Mesendoderm (in vitro differentiated cells): ENCODE data around the gene ECPAS. TPM values are rescaled to one million over a fixed set of nuclear protein-coding genes. Genes with fewer than 3 reads are reported as not detected.

ENCODE experiments used
- DNase-seq: peaks from one replicate; pipeline ENCODE4 v3.0.0; 2013
- H2AK5ac ChIP-seq: 2 replicates; pipeline ENCODE4 v1.6.1; 2013; ENCODE audit warnings: low read length, inconsistent platforms
- H2BK120ac ChIP-seq: 2 replicates; pipeline ENCODE4 v1.6.1; 2013; ENCODE audit warnings: low read depth, mild to moderate bottlenecking, low read length, moderate library complexity, mixed read lengths
- H2BK15ac ChIP-seq: replicated peaks from 2 replicates; pipeline ENCODE4 v1.6.1; 2013; ENCODE audit warnings: low read depth, mild to moderate bottlenecking, moderate library complexity
- H2BK5ac ChIP-seq: 2 replicates; pipeline ENCODE4 v1.6.1; 2013; ENCODE audit warnings: low read length, inconsistent platforms
- H3K18ac ChIP-seq: 2 replicates; pipeline ENCODE4 v1.6.1; 2013; ENCODE audit warnings: mild to moderate bottlenecking, low read length, mixed read lengths
- H3K23ac ChIP-seq: one replicate; pipeline ENCODE4 v1.6.1; 2013; ENCODE audit warnings: low read length
- H3K27ac ChIP-seq: 2 replicates; pipeline ENCODE4 v1.5.1; 2013; ENCODE audit warnings: low read depth, mild to moderate bottlenecking, inconsistent platforms, low read length, moderate library complexity
- H3K27me3 ChIP-seq: 2 replicates; pipeline ENCODE4 v1.6.1; 2013; ENCODE audit warnings: low read length, control low read depth, mild to moderate bottlenecking, inconsistent platforms; ENCODE audit not compliant: insufficient read depth, poor library complexity
- H3K36me3 ChIP-seq: 2 replicates; pipeline ENCODE4 v1.6.1; 2013; ENCODE audit warnings: low read length, inconsistent platforms; ENCODE audit not compliant: control insufficient read depth, insufficient read depth
- H3K4ac ChIP-seq: one replicate; pipeline ENCODE4 v1.6.1; 2013; ENCODE audit warnings: low read depth, mild to moderate bottlenecking, low read length, moderate library complexity
- H3K4me1 ChIP-seq: 2 replicates; pipeline ENCODE4 v1.6.1; 2013; ENCODE audit warnings: low read depth, low read length, inconsistent platforms; ENCODE audit not compliant: control insufficient read depth
- H3K4me2 ChIP-seq: 2 replicates; pipeline ENCODE4 v1.6.1; 2013; ENCODE audit warnings: low read length
- H3K4me3 ChIP-seq: 2 replicates; pipeline ENCODE4 v1.5.1; 2013; ENCODE audit warnings: mild to moderate bottlenecking, low read length
- H3K56ac ChIP-seq: one replicate; pipeline ENCODE4 v1.6.1; 2013; ENCODE audit warnings: low read length
- H3K79me1 ChIP-seq: 2 replicates; pipeline ENCODE4 v1.6.1; 2013; ENCODE audit warnings: low read length, inconsistent platforms
- H3K79me2 ChIP-seq: 2 replicates; pipeline ENCODE4 v1.6.1; 2013; ENCODE audit warnings: mild to moderate bottlenecking, low read length; ENCODE audit not compliant: control insufficient read depth, insufficient read depth
- H3K9ac ChIP-seq: 2 replicates; pipeline ENCODE4 v1.6.1; 2013; ENCODE audit warnings: low read length, inconsistent platforms
- H4K5ac ChIP-seq: one replicate; pipeline ENCODE4 v1.6.1; 2013; ENCODE audit warnings: low read length
- H4K8ac ChIP-seq: one replicate; pipeline ENCODE4 v1.6.1; 2013; ENCODE audit warnings: low read depth, mild to moderate bottlenecking, control low read depth, low read length, moderate library complexity
- WGBS: extraction: QIAGEN DNeasy Blood & Tissue Kit; methylation state at CpG from one replicate; pipeline ENCODE4 v1.1.7; 2013; ENCODE audit warnings: low lambda C conversion rate, missing lambda C conversion rate; ENCODE audit not compliant: insufficient coverage; ENCODE audit errors: extremely low coverage; 5-methylcytosine and 5-hydroxymethylcytosine counted together
- small RNA-seq: library from polyadenylated mRNA; stranded (forward); fragments of <200 nt; extraction: miRNeasy Mini kit (QIAGEN cat#:217004); gene quantifications from one replicate; pipeline ENCODE3, GENCODE V24; 2013; ENCODE audit not compliant: insufficient read depth

Gene ECPAS

GRCh38 chr9:111330124-111330523 is 154.1 kb downstream of the ECPAS start, which contains the start of gene OR2K2:
TSS of gene OR2K2 (minus strand) at chr9:111330224. CDS start at chr9:111328433, 1,791 bp downstream.
- Histone ChIP-seq H3K4me3 (no peak within 1 kb of the TSS), H3K18ac (no peak within 1 kb of the TSS), H3K27me3 (no peaks in the 10 kb centered on the region), H3K79me2 (no peaks in the 10 kb centered on the region), H2AK5ac (no peak within 1 kb of the TSS), H2BK15ac (no peak within 1 kb of the TSS), H3K4me2 (no peak within 1 kb of the TSS), H3K79me1 (no peaks in the 10 kb centered on the region), H2BK120ac (no peak within 1 kb of the TSS), H4K5ac (no peak within 1 kb of the TSS), H2BK5ac (no peak within 1 kb of the TSS), H3K23ac (no peak within 1 kb of the TSS), H3K4ac (no peak within 1 kb of the TSS), H3K4me1 (no peaks in the 10 kb centered on the region), H3K36me3 (no peaks in the 10 kb centered on the region), H3K27ac (no peak within 1 kb of the TSS), H3K56ac (no peak within 1 kb of the TSS), H4K8ac (no peak within 1 kb of the TSS), H3K9ac (no peak within 1 kb of the TSS)
- DNase-seq = no peak
- WGBS = 100% methylated on average over 1 of the region's 4 CpGs

- Histone ChIP-seq H3K4me2 (no peak overlapping the region), H3K4me3 (no peak overlapping the region), H3K79me2 (no peaks in the 10 kb centered on the region), H4K8ac (no peak overlapping the region), H3K23ac (no peak overlapping the region), H2BK120ac (no peak overlapping the region), H3K36me3 (no peaks in the 10 kb centered on the region), H3K79me1 (no peaks in the 10 kb centered on the region), H3K18ac (no peak overlapping the region), H3K4me1 (no peaks in the 10 kb centered on the region), H2AK5ac (no peak overlapping the region), H3K9ac (no peak overlapping the region), H2BK15ac (no peak overlapping the region), H4K5ac (no peak overlapping the region), H2BK5ac (no peak overlapping the region), H3K56ac (no peak overlapping the region), H3K4ac (no peak overlapping the region), H3K27me3 (no peaks in the 10 kb centered on the region), H3K27ac (no peak overlapping the region)
- no CpG with 5 or more reads among the region's 3 CpGs for WGBS
- no peak for DNase-seq
These were observed 163.6 kb downstream of the ECPAS start for GRCh38 chr9:111320631-111321030.

- WGBS = no CpG with 5 or more reads among the region's 3 CpGs
- no peak for DNase-seq
- Histone ChIP-seq H3K4me3 (no peak overlapping the region), H2BK15ac (no peak overlapping the region), H2BK120ac (no peak overlapping the region), H4K5ac (no peak overlapping the region), H2BK5ac (no peak overlapping the region), H3K27me3 (no peaks in the 10 kb centered on the region), H3K27ac (no peak overlapping the region), H2AK5ac (no peak overlapping the region), H3K4ac (no peak overlapping the region), H3K4me2 (no peak overlapping the region), H3K23ac (no peak overlapping the region), H3K56ac (no peak overlapping the region), H3K79me1 (no peaks in the 10 kb centered on the region), H3K9ac (no peak overlapping the region), H3K79me2 (no peaks in the 10 kb centered on the region), H3K4me1 (no peaks in the 10 kb centered on the region), H3K18ac (no peak overlapping the region), H4K8ac (no peak overlapping the region), H3K36me3 (no peaks in the 10 kb centered on the region)
These were observed 167.4 kb downstream of the ECPAS start for GRCh38 chr9:111316796-111317195.

Small RNAs within 50 kb of the gene (small RNA-seq; reads per million reads assigned to genes)
- gene RNA5SP294 = not detected
